B cell (primary cell): ENCODE data around the gene ENPP7. TPM values are rescaled to one million over a fixed set of nuclear protein-coding genes. Genes with fewer than 3 reads are reported as not detected.

Source experiments
- ATAC-seq: fragments of 200-7000 bp; cut with Tn5 transposase; one replicate; pipeline ENCODE4 v1.10.0; 2021; ENCODE audit warnings: low read depth, mild to moderate bottlenecking, moderate number of reproducible peaks, moderate library complexity
- CTCF ChIA-PET: fragments of 350-600 bp; sonication (Branson Sonifier 250); formaldehyde crosslinking; loops from one replicate; lab custom pipeline; 2021; ENCODE audit warnings: antibody characterized with exemption, inconsistent platforms; lab: Charles Lee
- POLR2A ChIA-PET: fragments of 350-600 bp; sonication (Branson Sonifier 250); formaldehyde crosslinking; loops from one replicate; lab custom pipeline; 2021; ENCODE audit warnings: antibody characterized with exemption; lab: Charles Lee
- DNase-seq: peaks from one replicate; pipeline ENCODE4 v3.0.0; 2013
- H2AFZ ChIP-seq: 2 replicates; pipeline ENCODE4 v1.6.1; 2012; ENCODE audit warnings: mild to moderate bottlenecking, low read depth, low read length; ENCODE audit not compliant: insufficient read depth, poor library complexity, severe bottlenecking
- H3K27ac ChIP-seq, 2 donors: 1 replicate in 1 of 2; 2 replicates in 1 of 2; pipeline ENCODE4 v1.5.1; 2012 to 2013; ENCODE audit warnings: low read length in 2 of 2, mild to moderate bottlenecking in 2 of 2, moderate library complexity in 1 of 2
- H3K27me3 ChIP-seq, 4 experiments: fragments of 200-600 bp in 1 of 4; sonication (generic) in 1 of 4; replicated peaks in 1 of 4; 1 replicate in 2 of 4; 2 replicates in 2 of 4; pipeline versions ENCODE4 v1.6.1 to v1.7.0; 2013 to 2016; ENCODE audit warnings: low read length in 3 of 4, mild to moderate bottlenecking in 2 of 4, mixed read lengths in 1 of 4, moderate library complexity in 1 of 4; ENCODE audit not compliant: insufficient read depth in 4 of 4, control insufficient read depth in 3 of 4; ENCODE audit errors: control extremely low read depth in 1 of 4
- H3K36me3 ChIP-seq, 2 experiments: replicated peaks in 1 of 2; 1 replicate in 1 of 2; 2 replicates in 1 of 2; pipeline versions ENCODE4 v1.6.1 to v1.7.1; 2013; ENCODE audit warnings: low read length in 1 of 2; ENCODE audit not compliant: insufficient read depth in 2 of 2, control insufficient read depth in 1 of 2; ENCODE audit errors: control extremely low read depth in 1 of 2, extremely low read depth in 1 of 2
- H3K4me1 ChIP-seq, 2 donors: fragments of 200-600 bp in 1 of 2; sonication (generic) in 1 of 2; 1 replicate in 1 of 2; 2 replicates in 1 of 2; pipeline versions ENCODE4 v1.5.1 to v1.6.1; 2013 to 2017; ENCODE audit warnings: low read length in 2 of 2; ENCODE audit not compliant: control insufficient read depth in 2 of 2, insufficient read depth in 2 of 2
- H3K4me2 ChIP-seq: replicated peaks from 2 replicates; pipeline ENCODE3; 2012; ENCODE audit warnings: mild to moderate bottlenecking, low read depth, low read length; ENCODE audit not compliant: poor library complexity, severe bottlenecking
- H3K4me3 ChIP-seq, 5 experiments: fragments of 200-600 bp in 1 of 5; sonication (generic) in 1 of 5; 1 replicate in 3 of 5; 2 replicates in 2 of 5; pipeline versions ENCODE4 v1.5.1 to v1.7.0; 2011 to 2016; ENCODE audit warnings: low read length in 4 of 5, mild to moderate bottlenecking in 4 of 5, low read depth in 2 of 5, control low read depth in 1 of 5, moderate library complexity in 1 of 5; ENCODE audit not compliant: insufficient read depth in 1 of 5; ENCODE audit errors: control extremely low read depth in 1 of 5, extremely low read depth in 1 of 5
- H3K79me2 ChIP-seq: fragments of 200-600 bp; sonication (generic); one replicate; pipeline ENCODE4 v1.6.0; 2016; ENCODE audit warnings: low read length; ENCODE audit not compliant: control insufficient read depth, insufficient read depth
- H3K9ac ChIP-seq: fragments of 200-600 bp; sonication (generic); 2 replicates; pipeline ENCODE4 v1.6.1; 2017; ENCODE audit warnings: mild to moderate bottlenecking, low read length, moderate library complexity
- H3K9me3 ChIP-seq, 3 donors: one replicate each; pipeline versions ENCODE4 v1.6.1 to v1.7.1; 2013; ENCODE audit warnings: low read length in 2 of 3; ENCODE audit not compliant: control insufficient read depth in 2 of 3, insufficient read depth in 1 of 3; ENCODE audit errors: control extremely low read depth in 1 of 3
- H4K20me1 ChIP-seq: 2 replicates; pipeline ENCODE4 v1.6.0; 2012; ENCODE audit warnings: mild to moderate bottlenecking, low read length; ENCODE audit not compliant: insufficient read depth, control insufficient read depth, poor library complexity, severe bottlenecking
- H3K27ac Mint-ChIP-seq: one replicate; pipeline ENCODE4 v1.8.0; 2021; ENCODE audit warnings: mixed read lengths
- H3K27me3 Mint-ChIP-seq: one replicate; pipeline ENCODE4 v1.8.0; 2021; ENCODE audit warnings: mixed read lengths
- H3K4me1 Mint-ChIP-seq: one replicate; pipeline ENCODE4 v1.8.0; 2021; ENCODE audit warnings: mixed read lengths
- H3K4me3 Mint-ChIP-seq: one replicate; pipeline ENCODE4 v1.8.0; 2021; ENCODE audit warnings: mixed read lengths
- H3K9me3 Mint-ChIP-seq: one replicate; pipeline ENCODE4 v1.8.0; 2022; ENCODE audit warnings: mixed read lengths; ENCODE audit not compliant: insufficient read depth
- CTCF ChIP-seq: fragments of 200-600 bp; IDR thresholded peaks from one replicate; pipeline ENCODE4 v1.8.0; 2022; ENCODE audit warnings: antibody characterized with exemption, mild to moderate bottlenecking
- EZH2 ChIP-seq: IDR thresholded peaks from 2 replicates; pipeline ENCODE4 v1.6.1; 2012; ENCODE audit warnings: borderline replicate concordance, low read depth, mild to moderate bottlenecking, moderate library complexity, low read length; ENCODE audit not compliant: insufficient read depth, poor library complexity, severe bottlenecking
- WGBS: methylation state at CpG from one replicate; pipeline ENCODE4 v1.1.5; 2013; ENCODE audit warnings: missing lambda C conversion rate; ENCODE audit not compliant: insufficient coverage; 5-methylcytosine and 5-hydroxymethylcytosine counted together
- intact Hi-C: fragments of 100-400 bp; cut with micrococcal nuclease; formaldehyde crosslinking; loops from one replicate; pipeline ENCODE4 v1.10.0; 2022
- polyA plus RNA-seq: library from polyadenylated mRNA; depleted of rRNA; stranded (reverse); fragments of >200 nt; gene quantifications from 2 replicates; pipeline ENCODE4 v1.2.3, GENCODE V29; 2012
- total RNA-seq, 2 donors: library from RNA; stranded (reverse); fragments of 120-200 nt in 1 of 2; gene quantifications; 1 replicate in 1 of 2; 2 replicates in 1 of 2; pipeline versions ENCODE4 v1.2.3 to v1.2.4, GENCODE V29; 2013 to 2022

The ENPP7 gene
- total and polyA plus RNA-seq, 2 donors (not counting 1 experiment from before 2014, with no cell fraction given): 0.40 to 6.7 TPM

GRCh38 chr17:79690466-79690865, 40.3 kb upstream of the ENPP7 start:
- ChIA-PET POLR2A (no interaction called here), CTCF (interaction anchor here (0.6 kb wide), 1 partner anchor 509 kb away, joined by 3 read pairs; no protein-coding TSS in a partner anchor)
- Mint-ChIP-seq H3K4me1 (no peaks in the 10 kb centered on the region), H3K4me3 (no peak overlapping the region), H3K27me3 (peaks cover 39% of the 10 kb centered on the region), H3K27ac (no peak overlapping the region), H3K9me3 (no peaks in the 10 kb centered on the region)
- no peak overlapping the region for H3K4me2 ChIP-seq
- no peaks in the 10 kb centered on the region for H3K79me2 ChIP-seq
- intact Hi-C loops: no loop called here
- peaks cover 0 to 4% (median 0%) of the 10 kb centered on the region in 3 donors for H3K9me3 ChIP-seq
- no peak overlapping the region for H3K27ac ChIP-seq
- H3K4me3 ChIP-seq: no peak overlapping the region
- H4K20me1 ChIP-seq: no peaks in the 10 kb centered on the region
- ATAC-seq (no peak), DNase-seq (no peak)
- no peaks in the 10 kb centered on the region for H3K4me1 ChIP-seq
- no peak overlapping the region for H3K9ac ChIP-seq
- H3K27me3 ChIP-seq: peaks cover 0 to 24% (median 0%) of the 10 kb centered on the region in 4 experiments
- TF ChIP-seq CTCF (no peak), EZH2 (no peak)
- 74% methylated on average over 8 of the region's 10 CpGs for WGBS
- H3K36me3 ChIP-seq: no peaks in the 10 kb centered on the region
- no peak overlapping the region for H2AFZ ChIP-seq

DNA sequence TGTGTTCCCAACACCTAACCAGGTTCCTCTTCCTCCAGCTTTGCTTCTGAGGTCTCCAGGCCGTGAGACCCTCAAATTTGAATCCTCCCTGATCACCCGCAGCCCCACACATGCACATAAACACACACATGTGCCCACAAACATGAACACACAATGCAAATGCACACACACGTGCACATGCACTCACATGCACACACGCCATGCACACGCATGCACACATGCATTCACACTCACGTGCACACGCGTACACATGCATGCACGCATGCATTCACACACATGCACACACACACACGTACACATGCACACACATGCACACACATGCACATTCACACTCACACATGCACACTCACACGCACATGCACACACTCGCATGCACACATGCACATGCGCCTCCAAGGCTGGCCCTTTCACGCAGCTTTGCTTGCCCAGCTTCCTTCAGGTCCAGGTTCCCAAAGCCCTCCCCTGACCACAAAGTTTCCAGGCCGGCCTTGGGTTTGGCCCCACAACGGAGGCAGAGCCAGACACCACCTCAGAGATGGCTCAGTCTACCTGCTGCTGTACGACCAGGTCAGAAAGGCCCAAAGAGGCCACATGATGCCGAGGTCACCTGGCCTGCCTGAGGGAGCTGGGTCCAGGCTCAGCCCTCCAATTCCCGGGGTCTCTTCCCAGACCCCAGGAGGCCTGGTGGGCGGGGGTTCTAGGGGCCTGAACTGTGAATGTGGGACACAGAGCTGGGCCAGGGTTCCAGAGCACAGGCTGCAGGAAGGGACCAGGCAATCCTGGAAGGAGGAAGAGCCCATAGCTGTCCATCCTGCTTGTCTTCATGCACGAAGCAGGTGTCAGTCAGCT, 39.5 kb upstream of the ENPP7 start:
- H3K27me3 ChIP-seq: peaks cover 0 to 32% (median 0%) of the 10 kb centered on the region in 4 experiments
- CTCF ChIA-PET: interaction anchor here (0.6 kb wide), 1 partner anchor 508 kb away, joined by 3 read pairs; no protein-coding TSS in a partner anchor
- intact Hi-C loops: no loop called here

More for the DNA sequence above, 39.5 kb upstream of the ENPP7 start:
- Histone ChIP-seq H3K4me1 (no peaks in the 10 kb centered on the region), H4K20me1 (no peaks in the 10 kb centered on the region), H3K36me3 (no peaks in the 10 kb centered on the region), H3K9me3 (peaks cover 0 to 4% (median 0%) of the 10 kb centered on the region in 3 donors), H3K9ac (no peak overlapping the region), H2AFZ (no peak overlapping the region), H3K27ac (no peak overlapping the region), H3K79me2 (no peaks in the 10 kb centered on the region), H3K4me2 (no peak overlapping the region), H3K4me3 (no peak overlapping the region)
- H3K27ac Mint-ChIP-seq: no peak overlapping the region
- DNase-seq (no peak), ATAC-seq (no peak)
- H3K4me1 Mint-ChIP-seq: no peaks in the 10 kb centered on the region
- TF ChIP-seq EZH2: no peak
- TF ChIP-seq CTCF: no peak
- 83% methylated on average over 21 of the region's 21 CpGs for WGBS
- POLR2A ChIA-PET: no interaction called here
- H3K27me3 Mint-ChIP-seq: peaks cover 35% of the 10 kb centered on the region
- no peaks in the 10 kb centered on the region for H3K9me3 Mint-ChIP-seq
- no peak overlapping the region for H3K4me3 Mint-ChIP-seq
